Astrocyte (in vitro differentiated cells and primary cell): ENCODE measurements around the gene ZBTB7C.

Experiments
- EZH2 ChIP-seq: IDR thresholded peaks from 2 replicates; pipeline ENCODE4 v1.6.1; 2012; ENCODE audit warnings: mild to moderate bottlenecking, low read length, inconsistent platforms; ENCODE audit not compliant: insufficient read depth
- TF ChIP-seq, protein P1 (sequence below): IDR thresholded peaks from 2 replicates; pipeline ENCODE4 v1.5.1; 2011; ENCODE audit warnings: low read depth, mild to moderate bottlenecking, inconsistent platforms, low read length, moderate library complexity; ENCODE audit not compliant: insufficient read depth

DNA sequence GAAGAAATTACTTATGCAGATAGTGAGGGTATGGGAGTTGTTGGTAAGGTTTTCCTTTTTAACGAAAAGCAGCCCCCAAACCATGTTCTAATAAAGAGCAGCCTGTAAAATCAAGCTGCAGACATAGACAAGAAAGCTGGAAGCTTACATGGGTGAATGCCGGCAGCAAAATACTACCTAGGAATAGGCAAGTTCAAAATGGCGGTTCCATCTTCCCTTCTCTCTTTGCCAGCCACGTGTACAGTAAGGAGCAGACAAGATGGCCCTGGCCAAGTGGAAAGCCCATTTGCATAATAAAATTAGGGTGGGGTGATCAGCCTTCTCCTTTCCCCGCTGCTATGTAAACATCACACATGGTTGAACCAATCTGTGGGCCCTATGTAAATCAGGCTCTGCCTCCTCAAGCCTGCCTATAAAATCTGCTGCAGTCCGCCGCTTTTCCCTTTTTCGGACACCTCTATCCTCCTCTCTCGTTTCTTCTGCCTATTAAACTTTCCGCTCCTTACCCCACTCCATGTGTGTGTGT, 155.0 kb downstream of the ZBTB7C start:
- TF ChIP-seq, protein P1, sequence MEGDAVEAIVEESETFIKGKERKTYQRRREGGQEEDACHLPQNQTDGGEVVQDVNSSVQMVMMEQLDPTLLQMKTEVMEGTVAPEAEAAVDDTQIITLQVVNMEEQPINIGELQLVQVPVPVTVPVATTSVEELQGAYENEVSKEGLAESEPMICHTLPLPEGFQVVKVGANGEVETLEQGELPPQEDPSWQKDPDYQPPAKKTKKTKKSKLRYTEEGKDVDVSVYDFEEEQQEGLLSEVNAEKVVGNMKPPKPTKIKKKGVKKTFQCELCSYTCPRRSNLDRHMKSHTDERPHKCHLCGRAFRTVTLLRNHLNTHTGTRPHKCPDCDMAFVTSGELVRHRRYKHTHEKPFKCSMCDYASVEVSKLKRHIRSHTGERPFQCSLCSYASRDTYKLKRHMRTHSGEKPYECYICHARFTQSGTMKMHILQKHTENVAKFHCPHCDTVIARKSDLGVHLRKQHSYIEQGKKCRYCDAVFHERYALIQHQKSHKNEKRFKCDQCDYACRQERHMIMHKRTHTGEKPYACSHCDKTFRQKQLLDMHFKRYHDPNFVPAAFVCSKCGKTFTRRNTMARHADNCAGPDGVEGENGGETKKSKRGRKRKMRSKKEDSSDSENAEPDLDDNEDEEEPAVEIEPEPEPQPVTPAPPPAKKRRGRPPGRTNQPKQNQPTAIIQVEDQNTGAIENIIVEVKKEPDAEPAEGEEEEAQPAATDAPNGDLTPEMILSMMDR = no peak
- TF ChIP-seq EZH2 = no peak
